GM18526 (cell line): ENCODE data around the gene IFRD2.

Experiments used
- POLR2A ChIP-seq: IDR thresholded peaks from 3 replicates; pipeline ENCODE4 v1.6.1; 2011; ENCODE audit not compliant: insufficient read length; ENCODE audit errors: extremely low read depth

IFRD2 gene, protein sequence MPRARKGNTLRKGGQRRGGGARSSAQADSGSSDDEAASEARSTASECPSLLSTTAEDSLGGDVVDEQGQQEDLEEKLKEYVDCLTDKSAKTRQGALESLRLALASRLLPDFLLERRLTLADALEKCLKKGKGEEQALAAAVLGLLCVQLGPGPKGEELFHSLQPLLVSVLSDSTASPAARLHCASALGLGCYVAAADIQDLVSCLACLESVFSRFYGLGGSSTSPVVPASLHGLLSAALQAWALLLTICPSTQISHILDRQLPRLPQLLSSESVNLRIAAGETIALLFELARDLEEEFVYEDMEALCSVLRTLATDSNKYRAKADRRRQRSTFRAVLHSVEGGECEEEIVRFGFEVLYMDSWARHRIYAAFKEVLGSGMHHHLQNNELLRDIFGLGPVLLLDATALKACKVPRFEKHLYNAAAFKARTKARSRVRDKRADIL

DNA sequence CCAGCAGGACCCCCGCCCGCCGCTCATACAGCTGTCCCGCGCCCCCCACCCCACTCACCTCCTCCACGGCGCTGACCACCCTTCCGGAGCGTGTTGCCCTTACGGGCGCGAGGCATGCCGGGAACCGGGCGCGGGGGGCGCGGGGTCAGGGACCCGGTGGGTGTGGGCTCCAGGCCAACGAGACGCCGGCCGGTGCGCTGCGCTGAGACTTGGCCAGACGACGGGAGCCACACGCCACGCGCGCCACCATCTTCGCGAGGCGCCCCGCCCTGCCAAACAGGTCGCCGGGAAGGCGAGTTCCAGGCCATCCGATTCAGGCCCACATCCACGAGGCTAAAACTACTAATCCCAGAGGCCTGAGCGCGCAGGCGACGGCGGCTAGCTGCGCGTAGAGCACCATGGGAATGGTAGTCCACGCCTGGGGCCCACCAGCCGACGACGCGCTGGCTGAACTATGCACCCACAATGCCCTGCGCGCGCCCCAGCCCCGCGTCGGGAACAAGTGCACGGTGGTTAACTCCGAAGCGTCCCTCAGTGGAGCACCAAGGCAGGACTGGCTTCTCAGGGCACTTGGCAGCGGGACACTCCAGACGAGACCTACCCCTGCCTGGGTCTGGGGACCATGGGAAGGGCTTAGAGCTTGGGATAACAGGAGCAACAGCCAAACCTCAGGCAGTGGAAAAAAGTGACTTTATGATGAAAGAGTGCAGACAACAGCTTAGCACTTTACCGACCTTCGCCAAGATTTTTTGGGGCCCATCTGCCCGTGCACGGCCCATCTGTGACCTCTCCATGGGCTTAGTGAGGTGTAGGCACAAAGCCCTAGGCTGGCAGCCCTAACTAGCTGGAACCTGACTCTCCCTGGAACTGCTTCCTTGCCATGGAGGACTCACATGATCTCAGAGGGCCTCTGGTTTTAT lies at the start of gene IFRD2:
IFRD2 (minus strand) TSS at position 271 of the 920 bp plus-strand sequence; CDS start at position 116, 155 bp downstream.
- peak; percentile 79 for TF ChIP-seq POLR2A

DNA sequence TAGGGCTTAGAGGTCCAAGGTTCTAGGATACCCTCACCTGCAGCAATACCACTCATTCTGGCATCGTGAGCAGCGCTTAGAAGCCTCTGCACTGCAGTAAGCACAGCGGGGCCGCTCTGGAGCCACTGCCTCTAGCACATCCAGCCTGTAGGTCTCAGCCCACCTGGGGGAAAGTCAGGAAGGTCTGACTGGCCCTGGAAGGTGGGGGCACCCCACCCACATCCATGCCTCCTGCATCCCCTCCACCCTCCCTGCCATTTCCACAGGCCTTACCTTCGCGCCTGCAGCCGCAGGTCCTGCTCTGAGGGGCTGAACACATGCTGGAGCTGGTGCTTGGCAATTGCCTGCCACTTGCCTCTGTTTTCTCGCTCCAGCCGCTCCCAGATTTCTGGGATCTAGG lies 49.3 kb upstream of the IFRD2 start:
- no peak for TF ChIP-seq POLR2A

- TF ChIP-seq POLR2A: peak; percentile 42
Observed at GRCh38 chr3:50340448-50341329, 48.5 kb upstream of the IFRD2 start, which contains the start of gene RASSF1. Gene RASSF1 (minus strand): TSS chr3:50340836. CDS start chr3:50340805, 31 bp downstream.

GRCh38 chr3:50340147-50340447 lies 47.9 kb upstream of the IFRD2 start:
- TF ChIP-seq POLR2A: no peak

GRCh38 chr3:50339485-50340146 lies 47.4 kb upstream of the IFRD2 start:
- no peak for TF ChIP-seq POLR2A

- no peak for TF ChIP-seq POLR2A
Observed at GRCh38 chr3:50338965-50339364, 46.7 kb upstream of the IFRD2 start.

DNA sequence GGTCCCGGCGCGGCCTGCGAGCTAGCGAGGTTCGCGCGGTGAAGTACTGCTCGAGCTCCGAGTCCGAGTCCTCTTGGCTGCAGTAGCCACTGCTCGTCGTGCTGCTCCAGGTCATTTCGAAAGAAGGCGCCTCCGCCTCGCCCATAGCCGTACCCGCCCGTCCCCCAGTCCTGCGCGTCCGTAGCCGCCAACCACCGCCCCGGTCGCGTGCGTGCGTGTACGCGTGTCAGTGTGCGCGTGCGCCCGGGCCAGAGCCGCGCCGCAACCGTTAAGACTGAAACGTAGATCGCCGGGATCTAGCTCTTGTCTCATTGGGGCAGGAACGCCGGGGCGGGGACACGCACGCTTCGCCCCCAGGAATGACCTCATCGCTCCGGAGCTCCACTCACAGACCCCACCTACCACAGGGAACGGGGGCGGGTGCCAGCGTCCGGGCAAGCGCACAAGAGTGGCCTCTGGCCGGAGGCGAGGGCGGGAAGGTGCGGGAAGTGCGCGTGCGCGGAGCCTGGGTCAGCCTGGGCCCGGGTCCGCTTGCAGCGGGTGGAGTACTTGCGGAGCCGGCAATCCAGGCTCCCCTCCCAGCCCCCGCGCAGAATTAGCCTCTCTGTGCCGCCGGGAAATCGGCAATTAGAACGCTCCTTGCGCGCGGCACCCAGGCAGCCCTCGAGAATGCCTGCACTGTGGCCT lies 45.1 kb upstream of the IFRD2 start:
- peak; percentile 77 for TF ChIP-seq POLR2A

- TF ChIP-seq POLR2A: no peak
Observed at GRCh38 chr3:50336452-50337174, 44.4 kb upstream of the IFRD2 start.

- no peak for TF ChIP-seq POLR2A
Observed at GRCh38 chr3:50334339-50335075, 42.3 kb upstream of the IFRD2 start.

DNA sequence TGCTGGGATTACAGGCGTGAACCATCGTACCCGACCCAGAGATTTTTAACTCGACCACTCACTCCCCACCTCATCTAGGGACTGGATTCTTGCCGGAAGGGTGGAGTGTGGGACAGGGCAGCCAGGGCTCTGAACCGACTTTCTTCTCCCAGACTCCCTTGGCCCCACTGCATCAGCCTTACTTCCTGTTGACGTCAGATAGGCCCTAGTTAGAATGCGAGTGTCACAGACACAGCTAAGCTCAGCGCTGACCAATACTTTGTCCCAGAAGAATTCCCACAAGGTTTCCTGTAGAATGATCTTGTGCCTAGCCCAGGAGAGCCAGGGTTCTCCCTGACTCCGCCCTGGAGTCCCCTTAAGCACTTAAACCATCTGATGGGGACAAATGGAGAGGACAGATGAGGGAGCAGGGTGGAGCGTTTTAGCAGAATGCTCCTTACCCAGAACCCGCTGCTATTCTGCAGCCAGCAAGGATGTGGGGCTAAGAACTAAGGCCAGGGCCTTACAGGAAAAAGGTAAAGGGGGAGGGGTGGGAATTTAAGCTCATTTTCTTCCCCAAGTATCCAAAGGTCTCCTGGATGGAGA lies 41.6 kb upstream of the IFRD2 start:
- TF ChIP-seq POLR2A: no peak

DNA sequence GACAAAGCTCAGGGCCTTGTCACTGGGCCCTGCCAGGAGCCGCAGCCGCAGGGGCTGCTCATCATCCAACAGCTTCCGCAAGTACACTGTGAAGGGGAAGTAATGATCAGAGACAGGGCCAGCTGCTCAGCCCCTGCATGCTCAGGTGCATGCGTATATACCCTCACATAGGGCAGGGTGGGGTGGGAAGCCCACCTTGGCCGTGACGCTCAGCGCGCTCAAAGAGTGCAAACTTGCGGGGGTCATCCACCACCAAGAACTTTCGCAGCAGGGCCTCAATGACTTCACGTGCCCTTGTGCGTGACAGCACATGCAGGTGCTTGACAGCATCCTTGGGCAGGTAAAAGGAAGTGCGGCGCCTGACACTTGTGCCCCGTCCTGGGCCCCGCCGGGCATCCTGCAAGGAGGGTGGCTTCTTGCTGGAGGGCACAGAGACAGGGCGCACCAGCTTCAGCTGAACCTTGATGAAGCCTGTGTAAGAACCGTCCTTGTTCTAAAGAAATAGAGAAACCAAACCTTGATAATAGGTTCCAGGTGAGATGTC lies 39.2 kb upstream of the IFRD2 start:
- no peak for TF ChIP-seq POLR2A

DNA sequence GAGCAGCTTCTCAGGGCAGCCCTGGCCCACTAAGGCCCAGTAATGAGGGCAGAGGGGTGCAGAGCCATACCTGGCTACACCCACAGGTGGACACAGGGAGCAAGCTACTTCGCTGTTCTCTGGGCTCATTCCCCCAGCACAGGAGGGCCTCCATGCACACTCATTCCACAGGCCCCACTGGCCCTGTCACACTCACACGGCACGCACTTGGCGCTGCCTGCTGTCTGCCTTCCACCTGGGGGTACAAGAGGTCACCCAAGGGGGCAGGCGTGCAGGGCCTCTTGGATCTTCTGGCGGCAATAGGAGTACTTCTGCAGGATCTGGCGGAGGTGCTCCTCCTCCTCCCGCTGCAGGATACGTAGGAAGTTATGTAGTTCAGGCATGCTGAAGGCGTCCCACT lies 38.1 kb upstream of the IFRD2 start:
- TF ChIP-seq POLR2A: no peak
